ENCODE data around the gene PLEKHB1.
A peak's percentile ranks its signal among the peaks of the same experiment; 100 is the strongest.
"Not testable (repeated sequence)": the region's sequence is repeated elsewhere in the genome, so short reads cannot be mapped to it uniquely, and the experiment has no call there.

PLEKHB1 gene

DNA sequence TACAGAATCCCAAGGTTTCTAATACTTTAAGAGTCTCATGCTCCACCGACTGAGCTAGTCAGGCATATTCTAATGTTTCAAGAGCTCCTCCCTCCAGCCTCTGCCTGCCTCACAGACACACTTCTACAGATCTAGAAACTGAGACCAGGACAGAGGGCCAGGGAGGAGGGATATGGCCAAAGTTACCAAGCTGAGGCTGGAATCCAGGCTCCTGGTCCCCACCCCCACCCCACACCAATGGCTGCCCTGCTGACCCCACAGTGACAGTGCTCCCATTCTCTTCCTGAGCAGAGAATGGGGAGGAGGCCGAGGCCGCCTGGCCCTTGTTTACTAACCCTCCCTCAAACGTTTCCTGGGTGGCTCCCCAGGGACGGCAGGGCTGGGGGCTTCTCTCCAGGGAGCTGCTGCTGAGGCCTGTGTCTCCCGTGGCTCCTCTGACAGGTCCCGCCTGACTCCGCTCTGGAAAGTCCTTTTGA is 2.2 kb downstream of the PLEKHB1 start:
- DNase-seq = no peak

DNA sequence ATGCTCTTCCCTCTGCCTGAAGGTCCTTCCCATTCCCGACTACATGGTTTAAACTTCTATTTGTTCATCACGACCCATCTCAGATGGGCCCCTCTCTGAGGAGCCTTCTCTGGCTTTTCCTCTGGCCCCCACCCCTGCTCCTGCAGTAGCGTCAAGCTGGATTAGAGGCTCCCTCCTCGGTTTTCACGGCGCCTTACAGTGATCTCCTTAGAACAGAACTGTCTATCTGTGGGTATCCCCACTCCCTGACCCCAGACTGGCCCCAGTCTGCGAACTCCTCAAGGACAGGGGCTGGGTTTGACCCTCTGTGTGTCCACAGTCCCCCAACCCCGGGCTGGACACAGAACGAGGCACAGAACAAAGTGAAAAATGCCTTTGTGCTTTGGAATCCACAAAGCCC is 2.8 kb downstream of the PLEKHB1 start:
- no peak for DNase-seq

DNA sequence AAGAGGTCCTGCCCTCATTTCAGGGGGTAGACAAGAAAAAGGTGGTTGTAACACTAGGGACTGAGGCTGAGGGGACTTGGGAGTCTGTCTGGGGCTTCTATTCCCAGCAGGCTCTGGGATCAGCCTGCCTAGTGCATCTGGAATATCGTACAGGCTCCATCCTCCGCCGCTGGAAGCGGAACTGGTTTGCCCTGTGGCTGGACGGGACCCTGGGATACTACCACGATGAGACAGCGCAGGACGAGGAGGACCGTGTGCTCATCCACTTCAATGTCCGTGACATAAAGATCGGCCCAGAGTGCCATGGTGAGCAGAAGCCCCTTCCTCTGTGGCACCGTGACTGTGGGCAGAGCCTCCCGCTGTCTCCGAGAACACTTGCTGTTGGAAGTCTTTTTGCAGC is 4.0 kb downstream of the PLEKHB1 start:
- DNase-seq = no peak

DNA sequence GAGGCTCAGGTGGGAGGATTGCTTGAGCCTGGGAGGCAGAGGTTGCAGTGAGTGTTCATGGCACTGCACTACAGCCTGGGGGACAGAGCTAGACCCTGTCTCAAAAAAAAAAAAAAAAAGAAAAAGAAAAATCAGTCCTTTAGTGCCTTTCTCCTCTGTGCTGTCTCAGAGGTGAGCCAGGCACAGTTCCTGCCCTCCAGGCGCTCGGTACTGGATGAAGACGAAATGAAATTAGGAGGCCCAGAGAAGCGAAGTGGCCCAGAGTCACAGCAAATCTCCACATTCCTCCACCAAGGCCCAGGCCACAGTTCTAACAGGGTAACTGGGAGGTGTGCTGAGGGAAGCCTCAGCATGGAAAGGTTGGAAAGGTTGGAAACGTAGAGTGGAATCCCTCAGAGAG is 4.9 kb downstream of the PLEKHB1 start:
- no peak for DNase-seq

DNA sequence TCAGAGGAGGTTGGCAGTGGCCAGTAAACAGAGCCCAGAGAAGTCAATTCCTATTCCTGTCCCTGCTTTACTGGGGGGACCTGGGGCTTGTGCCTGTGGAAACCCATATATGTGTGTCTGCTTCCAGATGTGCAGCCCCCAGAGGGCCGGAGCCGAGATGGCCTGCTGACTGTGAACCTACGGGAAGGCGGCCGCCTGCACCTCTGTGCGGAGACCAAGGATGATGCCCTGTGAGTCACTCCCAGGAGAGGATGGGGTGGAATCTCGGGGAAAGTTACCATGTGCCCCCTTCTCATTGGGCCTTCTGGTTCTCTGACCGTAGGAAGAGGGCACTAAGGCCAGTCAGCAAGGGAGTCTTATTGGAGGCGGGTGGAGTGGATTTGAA is 5.3 kb downstream of the PLEKHB1 start:
- no peak for DNase-seq

DNA sequence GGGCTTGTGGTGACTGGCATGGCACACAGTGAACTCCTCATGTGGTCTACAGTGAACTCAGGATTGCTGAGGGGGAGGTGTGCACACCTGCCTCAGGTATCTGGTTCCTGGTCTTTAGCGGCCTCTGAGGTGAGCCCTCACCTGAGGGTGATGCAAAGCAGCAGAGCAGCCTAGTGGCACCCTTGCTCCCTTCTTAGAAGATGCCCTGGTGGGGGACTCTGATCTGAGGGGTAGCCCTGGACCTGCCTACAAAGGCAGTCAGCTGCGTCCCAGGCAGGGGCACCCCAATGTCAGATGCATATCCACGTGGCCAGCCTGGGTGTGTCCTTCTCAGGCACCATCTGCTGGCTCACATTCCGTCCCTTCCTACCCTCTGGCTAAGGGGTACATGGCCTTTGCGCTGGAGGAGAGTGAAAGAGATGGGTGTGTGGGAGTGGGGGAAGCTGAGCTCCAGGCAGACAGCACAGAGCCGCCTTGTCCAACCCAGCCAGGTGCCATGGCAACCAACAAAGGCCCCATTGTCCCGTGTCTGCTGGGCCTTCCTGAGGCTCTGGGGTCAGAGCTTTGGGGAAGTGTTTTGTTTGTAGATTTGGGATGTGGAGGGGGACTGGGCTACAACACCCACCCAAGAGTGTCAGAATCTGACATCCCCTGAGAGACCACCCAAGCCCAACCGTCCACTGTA is 5.8 kb downstream of the PLEKHB1 start:
- no peak for DNase-seq

DNA sequence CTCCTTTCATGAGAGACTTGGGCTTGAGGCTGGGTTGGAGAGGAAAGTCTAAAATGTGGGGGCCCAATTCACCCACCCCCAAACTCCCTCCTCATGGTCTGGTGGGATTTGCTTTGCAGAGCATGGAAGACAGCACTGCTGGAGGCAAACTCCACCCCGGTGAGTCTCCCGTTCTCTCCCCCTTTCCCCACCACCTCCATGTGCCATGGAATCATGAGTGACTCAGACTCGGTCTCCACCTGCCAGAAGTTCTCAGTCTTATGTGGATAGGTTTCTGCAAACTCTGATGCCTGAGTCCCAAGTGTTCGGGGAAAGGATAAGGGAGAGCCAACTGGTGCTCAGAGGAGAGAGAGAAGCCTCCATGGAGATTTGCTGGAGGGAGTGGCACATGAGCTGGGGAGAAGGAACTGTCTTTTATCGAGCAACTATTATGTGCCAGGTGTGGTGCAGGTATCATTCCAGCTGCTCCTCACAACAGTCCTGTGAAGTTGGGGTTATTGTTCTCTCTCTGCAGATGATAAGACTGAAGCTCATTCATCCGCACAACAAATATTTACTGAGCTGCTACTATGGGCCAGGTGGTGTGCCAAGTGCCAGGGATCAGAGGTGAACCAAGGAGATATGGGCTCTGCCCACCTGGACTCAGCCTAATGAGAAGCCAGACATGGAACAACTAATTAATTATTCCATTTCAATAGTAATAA is 6.6 kb downstream of the PLEKHB1 start:
- DNase-seq = no peak

DNA sequence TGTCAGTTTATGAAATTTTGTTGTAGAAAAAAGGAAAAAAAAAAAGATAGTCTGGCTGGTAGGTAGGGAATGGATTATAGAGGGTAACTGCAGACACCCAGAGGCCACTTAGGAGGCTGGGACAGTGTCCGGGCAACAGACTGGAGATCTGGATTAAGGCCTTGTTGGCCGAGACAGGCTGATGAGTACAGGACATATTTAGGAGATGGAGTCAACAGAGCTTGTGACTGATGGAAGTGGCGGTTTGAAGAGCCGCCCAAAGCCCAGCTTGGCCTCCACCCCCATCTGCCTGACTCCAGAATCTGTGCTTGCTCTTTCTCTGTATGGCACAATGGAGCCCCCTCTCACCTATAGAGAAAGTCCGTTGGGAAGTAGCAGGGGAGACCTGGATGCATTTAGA is 7.6 kb downstream of the PLEKHB1 start:
- DNase-seq = no peak

DNA sequence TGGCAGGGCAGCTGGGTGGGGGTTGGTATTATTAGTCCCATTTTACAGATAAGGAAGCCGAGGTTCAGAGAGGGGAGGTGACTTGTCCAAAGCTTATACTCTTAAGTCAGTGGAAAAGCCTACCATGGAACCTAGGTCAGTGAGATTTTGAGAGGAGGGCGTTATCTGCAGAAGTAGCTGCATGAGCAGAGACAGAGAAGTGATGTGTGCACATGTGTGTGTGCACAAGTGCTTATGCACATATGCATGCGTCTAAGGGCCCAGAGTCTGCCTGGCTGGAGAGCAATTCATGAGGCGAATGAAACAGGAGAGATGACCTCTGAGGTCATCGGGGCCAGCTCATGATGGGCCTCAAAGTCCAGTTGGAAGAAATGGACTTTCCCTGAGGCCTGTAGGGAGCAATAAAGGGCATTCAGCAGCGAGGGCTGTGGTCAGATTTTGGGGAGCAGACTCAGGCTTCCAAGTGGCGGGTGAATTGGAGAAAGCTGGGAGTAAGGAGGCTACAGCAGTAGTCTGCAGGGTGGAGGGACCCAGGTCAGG is 8.2 kb downstream of the PLEKHB1 start:
- DNase-seq = no peak

DNA sequence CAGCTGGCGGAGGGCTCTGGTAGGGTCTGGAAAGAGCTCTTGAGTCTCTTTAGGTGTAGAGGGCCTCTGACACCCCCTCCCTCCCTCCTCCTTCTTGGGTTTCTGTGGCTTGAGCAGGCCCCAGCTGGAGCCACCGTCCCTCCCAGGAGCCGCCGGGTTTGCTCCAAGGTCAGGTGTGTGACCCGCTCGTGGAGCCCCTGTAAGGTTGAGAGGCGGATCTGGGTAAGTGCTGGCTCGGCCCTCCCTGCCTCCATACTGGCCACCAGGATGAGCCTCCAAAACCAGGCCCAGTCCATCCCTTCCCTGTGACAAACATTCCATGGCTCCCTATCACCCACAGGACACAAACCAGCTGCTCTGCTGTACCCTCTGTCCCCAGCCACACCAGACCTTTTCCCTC is 9.3 kb downstream of the PLEKHB1 start:
- no peak for DNase-seq

DNA sequence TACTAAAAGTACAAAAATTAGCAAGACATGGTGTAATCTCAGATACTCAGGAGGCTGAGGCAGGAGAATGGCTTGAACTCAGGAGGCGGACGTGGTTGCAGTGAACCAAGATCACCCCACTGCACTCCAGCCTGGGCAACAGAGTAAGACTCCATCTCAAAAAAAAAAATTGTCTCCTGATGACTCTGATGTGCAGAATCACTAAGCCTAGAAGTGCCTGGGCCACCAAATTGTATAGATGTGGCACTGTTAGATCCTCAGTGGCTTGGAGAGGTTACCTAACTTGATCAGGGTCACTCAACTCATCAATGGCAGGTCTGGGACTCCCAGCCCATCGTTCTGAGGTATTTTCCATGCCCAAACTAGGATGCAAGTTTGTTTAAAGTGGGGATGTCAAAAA is 10.6 kb downstream of the PLEKHB1 start:
- no peak for DNase-seq

DNA sequence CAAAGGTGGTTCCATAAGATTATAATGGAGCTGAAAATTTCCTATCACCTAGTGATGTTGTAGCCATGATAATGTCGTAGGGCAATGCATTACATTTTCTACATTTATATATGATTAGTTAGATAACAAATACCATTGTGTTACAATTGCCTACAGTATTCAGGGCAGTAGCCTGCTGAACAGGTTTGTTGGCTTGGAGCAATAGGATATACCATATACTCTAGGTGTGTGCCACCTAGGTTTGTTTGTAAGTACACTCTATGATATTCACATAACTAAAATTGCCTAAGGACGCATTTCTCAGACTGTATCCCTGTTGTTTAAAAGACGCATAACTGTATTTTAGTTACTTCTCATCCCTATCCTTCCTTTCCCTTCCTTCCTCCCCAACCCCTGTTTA is 13.6 kb downstream of the PLEKHB1 start:
- no peak for DNase-seq

DNA sequence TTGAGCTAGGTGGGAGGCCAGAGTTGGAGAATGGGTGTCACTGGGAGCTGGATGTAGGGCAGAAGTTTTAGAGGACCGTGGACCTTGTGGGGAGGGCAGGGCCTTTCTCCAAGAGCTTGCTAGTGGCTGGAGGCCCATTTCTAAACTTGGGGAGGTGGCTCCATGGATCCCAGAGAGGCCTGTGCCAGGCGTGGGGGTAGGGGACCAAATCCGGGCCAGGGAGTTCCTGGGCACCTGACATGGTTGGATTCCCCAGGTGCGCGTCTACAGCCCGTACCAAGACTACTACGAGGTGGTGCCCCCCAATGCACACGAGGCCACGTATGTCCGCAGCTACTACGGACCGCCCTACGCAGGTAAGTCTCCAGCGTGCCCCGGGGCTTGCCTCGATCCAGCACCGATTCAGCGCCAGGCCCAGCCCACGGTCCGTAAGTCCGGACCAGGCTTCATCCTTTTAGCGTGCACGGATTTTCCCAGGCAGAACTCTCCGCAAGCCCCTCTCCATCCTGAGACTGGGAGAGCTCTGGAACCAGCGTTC is 14.2 kb downstream of the PLEKHB1 start:
- no peak for DNase-seq

DNA sequence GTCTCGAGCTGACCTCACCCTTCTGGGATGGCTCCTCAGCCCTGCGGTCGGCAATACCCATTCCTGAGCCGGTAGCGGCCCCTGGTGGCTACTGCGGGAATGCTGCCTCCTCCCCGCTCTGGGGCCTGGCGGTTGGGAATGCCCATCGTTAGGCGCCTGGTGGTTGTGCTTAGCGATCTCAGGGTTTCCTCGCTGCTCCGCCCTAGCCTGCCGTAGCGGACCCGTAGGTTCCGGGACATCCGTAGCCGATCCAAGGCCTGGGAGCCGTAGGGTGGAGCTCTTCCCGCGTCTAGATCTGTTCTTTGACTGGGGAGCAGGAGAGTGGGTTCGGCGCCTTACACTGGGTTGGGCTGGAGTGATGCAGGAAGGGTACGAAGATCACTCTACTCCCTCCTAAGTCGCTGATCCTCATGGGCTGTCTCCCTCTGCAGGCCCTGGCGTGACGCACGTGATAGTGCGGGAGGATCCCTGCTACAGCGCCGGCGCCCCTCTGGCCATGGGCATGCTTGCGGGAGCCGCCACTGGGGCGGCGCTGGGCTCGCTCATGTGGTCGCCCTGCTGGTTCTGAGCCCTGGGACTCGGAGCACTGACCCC is 14.8 kb downstream of the PLEKHB1 start:
- peak; percentile 65 to 83 (median 73) for DNase-seq

DNA sequence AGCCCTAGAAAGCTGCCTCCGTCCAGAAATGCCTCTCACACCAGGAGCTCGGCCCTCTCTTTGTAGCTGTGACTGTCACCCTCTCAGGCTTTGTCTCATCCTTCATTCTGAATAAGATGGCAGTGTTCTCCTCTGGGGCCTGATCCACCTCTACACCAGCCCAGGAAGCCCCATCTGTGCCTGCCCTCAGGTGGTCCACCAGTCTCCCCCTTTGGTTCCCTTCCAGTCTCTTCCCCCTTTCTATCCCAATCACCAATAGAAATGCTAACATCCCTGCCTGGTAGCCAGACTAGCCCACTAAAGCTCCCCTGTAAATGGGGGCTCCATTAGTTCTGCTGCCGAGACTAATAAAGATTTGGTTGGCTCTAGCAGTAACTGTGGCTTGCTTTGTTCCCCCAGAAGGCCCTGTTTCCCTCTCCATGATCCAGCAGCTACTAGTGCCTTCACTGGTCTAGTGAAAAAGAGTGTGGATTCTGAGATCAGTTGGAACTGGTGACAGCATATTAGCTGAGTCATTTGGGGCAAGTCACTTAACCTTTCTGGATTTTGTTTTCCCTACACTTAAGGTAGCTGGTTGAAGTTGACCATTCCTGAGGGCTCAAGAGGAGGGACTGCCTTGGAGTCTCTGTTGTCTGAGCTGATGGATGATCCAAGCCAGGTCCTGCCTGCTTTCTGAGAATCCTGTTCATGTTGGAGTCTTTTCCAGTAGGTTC is 16.2 kb downstream of the PLEKHB1 start:
- no peak for DNase-seq

DNA sequence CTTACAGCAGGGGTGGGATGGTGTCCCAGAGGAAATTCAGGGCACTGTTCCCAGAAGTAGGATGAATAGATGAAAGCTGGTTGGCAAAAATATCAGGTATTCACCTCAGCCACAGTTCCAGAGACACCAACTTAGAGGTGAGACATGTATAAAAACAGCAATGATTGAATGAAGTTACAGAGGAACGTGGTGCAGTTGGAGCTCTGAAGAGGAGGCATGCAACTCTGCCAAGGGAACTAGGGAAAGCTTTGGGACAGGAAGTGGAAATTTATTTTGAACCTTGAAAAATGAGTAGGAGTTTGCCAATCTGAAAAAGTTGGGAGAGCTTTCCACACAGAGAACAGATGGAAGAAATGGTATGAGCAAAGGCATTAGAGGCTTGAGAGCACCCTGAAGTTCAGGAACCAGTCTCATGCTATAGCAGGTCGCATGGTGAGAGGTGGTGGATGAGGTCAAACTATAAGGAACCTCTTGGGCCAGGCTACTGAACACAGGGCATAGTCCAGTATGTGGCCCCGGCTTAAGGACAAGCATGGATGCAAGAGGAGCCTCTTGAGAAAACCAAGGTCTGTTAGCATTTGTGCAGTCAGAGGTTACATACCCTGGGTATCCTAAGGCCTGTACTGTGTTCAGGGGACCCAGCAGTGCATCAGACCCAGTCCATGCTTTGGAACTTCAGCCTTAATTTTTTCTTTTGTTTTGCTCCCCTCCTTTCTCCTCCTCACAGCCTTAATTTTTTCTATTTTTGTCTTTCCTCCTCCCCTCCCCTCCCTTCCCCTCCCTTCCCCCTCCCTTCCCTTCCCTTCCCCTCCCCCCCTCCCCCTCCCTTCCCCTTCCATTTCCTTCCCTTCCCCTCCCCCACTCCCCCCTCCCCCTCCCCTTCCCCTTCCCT is 17.5 kb downstream of the PLEKHB1 start:
- DNase-seq = no peak

DNA sequence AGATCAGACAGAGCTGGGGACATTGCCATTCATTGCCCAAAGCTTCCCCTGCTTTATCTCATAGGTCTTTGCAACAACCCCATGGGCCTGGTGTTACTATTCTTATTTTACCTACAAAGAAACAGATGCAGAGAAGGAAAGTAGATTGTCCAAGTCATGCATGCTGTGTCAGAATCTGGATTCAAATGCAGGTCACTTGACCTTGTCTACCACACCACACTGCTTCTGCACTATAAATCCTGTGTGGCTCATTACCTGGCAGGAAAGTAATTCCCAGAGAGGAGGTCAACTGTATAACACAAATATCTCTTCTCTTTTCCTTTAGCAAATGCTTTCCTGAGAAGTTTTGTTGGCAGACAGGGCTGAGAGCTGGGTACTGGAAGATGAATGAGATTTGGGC is 18.5 kb downstream of the PLEKHB1 start:
- DNase-seq = no peak

DNA sequence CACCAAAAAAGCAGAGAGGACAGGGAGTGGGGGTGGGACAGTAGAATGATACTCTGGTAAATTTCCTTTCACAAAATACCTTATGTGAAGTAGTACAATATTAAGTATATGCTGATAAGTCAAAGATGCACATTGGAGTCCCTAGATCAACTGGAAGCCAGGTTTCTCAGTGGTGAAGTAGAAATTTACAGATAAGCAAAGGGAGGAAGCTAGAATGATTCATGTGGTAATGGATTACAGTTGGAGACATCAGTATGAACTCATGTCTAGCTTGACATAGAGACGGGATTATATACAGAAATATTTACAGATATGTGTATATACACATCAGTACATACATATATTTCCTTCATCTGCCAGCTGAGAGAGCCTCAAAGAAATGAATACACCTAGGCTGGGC is 21.5 kb downstream of the PLEKHB1 start:
- no peak for DNase-seq

DNA sequence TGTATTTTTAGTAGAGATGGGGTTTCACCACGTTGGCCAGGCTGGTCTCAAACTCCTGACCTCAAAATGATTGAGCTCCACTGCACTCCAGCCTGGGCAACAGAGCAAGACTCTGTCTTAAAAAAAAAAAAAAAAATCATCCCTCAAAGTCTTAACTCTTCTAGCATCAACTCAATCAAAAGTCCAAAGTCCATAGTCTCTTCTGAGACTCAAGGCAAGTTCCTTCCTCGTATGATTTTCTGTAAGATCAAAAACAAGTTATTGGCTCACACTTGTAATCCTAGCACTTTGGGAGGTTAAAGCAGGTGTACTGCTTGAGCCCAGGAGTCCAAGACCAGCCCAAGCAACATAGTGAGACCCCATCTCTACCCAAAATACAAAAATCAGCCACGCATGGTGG is 24.4 kb downstream of the PLEKHB1 start:
- DNase-seq = no peak

DNA sequence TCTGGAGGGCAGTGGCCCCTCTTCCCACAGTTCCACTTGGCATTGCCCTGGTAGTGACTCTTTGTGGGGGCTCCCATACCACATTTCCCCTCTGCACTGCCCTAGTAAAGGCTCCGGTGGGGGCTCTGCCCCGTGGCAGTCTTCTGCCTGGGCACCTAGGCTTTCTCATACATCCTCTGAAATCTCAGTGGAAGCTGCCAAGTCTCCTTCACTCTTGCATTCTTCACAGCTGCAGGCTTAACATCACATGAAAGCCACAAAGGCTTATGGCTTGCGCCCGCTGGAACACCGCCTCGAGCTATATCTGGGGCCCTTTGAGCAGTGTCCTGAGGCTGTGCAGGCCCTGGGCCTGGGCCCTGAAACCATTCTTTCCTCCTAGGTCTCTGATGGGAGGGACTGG is 25.3 kb downstream of the PLEKHB1 start:
- no peak for DNase-seq

DNA sequence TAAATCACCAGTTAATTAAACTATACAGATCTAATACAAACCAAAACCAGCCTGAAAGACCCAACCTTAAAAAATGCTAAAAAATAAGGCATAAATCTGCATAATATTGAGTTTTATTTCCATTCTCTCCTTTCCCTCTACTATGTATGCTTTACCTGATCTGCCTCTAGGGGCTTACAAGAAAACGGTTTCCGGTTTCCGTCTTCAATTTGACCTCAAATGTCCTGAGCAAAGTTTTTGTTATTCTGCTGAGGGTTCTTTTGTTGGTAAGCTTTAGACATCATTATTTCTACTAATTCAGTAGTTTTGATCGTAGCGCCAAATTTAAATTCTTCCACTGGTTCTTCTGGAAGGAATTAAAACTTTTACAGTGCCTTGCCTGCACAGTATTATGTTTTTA is 30.2 kb downstream of the PLEKHB1 start:
- DNase-seq = not testable (repeated sequence)

DNA sequence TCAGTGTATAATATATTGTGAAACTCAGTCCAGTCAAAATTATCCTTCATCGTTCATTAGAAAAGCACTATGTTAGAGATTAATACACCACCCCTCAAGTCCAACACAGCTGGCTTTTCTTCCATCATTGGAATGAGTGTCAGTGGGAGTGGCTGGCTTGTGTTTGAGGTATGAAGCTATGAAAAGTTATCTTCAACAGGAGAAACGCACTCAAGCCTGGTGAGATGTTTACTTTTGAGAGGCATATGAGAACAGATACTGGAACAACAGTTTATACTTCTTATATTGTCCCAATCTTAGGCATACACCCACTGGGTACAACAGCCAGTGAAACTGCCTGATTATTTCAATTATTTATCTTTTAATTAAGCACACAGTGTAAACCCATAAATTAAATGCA is 34.3 kb downstream of the PLEKHB1 start:
- DNase-seq = no peak
